HG03571 (cell line): ENCODE results near the gene ANXA2R.
"Not testable (repeated sequence)": the region's sequence is repeated elsewhere in the genome, so short reads cannot be mapped to it uniquely, and the experiment has no call there.

Source experiments
- ATAC-seq: cut with Tn5 transposase; IDR thresholded peaks from one replicate; pipeline ENCODE4 v1.9.1; 2021; ENCODE audit not compliant: unreplicated experiment

The ANXA2R gene

GRCh38 chr5:43061352-43062075 lies 21.4 kb upstream of the ANXA2R start:
- ATAC-seq: no peak

DNA sequence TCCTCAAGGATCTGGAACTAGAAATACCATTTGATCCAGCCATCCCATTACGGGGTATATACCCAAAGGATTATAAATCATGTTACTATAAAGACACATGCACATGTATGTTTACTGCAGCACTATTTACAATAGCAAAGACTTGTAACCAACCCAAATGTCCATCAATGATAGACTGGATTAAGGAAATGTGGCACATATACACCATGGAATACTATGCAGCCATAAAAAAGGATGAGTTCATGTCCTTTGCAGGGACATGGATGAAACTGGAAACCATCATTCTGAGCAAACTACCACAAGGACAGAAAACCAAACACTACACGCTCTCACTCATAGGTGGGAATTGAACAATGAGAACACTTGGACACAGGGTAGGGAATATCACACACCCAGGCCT lies 19.9 kb upstream of the ANXA2R start:
- ATAC-seq: not testable (repeated sequence)

GRCh38 chr5:43055098-43055497 lies 15.0 kb upstream of the ANXA2R start:
- ATAC-seq: not testable (repeated sequence)

GRCh38 chr5:43051684-43052083 lies 11.6 kb upstream of the ANXA2R start:
- no peak for ATAC-seq

- no peak for ATAC-seq
Measured at GRCh38 chr5:43050384-43050783, 10.3 kb upstream of the ANXA2R start.

- ATAC-seq: no peak
Measured at GRCh38 chr5:43049236-43049635, 9.1 kb upstream of the ANXA2R start.

DNA sequence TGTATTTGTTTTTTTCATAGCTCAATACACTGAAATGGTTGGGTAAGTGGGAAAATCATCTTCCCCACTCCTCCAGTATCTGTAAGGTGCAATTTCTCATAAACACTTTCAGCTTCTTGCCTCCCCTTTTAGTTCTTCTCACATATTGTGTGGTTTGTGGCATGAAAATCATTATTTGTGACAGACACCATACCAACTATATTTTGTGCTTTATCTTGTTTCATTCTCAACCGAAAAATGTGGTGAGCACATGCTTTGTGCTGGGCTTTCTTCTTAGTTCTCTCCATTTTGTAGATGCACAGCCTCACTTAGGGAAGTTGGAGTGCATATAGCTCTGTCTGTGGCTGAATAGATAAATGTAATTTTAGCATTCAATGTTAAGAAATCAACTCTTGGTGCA lies 6.4 kb upstream of the ANXA2R start:
- no peak for ATAC-seq

GRCh38 chr5:43045236-43045635 lies 5.1 kb upstream of the ANXA2R start:
- no peak for ATAC-seq

GRCh38 chr5:43044181-43044914 lies 4.2 kb upstream of the ANXA2R start:
- no peak for ATAC-seq

- ATAC-seq: no peak
Measured at GRCh38 chr5:43043400-43043756, 3.3 kb upstream of the ANXA2R start.

- ATAC-seq: peak; percentile 22
Measured at GRCh38 chr5:43042626-43043399, 2.7 kb upstream of the ANXA2R start.

GRCh38 chr5:43042176-43042625 lies 2.1 kb upstream of the ANXA2R start:
- ATAC-seq: peak; percentile 27

- peak; percentile 14 for ATAC-seq
Measured at GRCh38 chr5:43041669-43042175, 1.6 kb upstream of the ANXA2R start.

GRCh38 chr5:43041110-43041668 lies 1.1 kb upstream of the ANXA2R start:
- no peak for ATAC-seq

DNA sequence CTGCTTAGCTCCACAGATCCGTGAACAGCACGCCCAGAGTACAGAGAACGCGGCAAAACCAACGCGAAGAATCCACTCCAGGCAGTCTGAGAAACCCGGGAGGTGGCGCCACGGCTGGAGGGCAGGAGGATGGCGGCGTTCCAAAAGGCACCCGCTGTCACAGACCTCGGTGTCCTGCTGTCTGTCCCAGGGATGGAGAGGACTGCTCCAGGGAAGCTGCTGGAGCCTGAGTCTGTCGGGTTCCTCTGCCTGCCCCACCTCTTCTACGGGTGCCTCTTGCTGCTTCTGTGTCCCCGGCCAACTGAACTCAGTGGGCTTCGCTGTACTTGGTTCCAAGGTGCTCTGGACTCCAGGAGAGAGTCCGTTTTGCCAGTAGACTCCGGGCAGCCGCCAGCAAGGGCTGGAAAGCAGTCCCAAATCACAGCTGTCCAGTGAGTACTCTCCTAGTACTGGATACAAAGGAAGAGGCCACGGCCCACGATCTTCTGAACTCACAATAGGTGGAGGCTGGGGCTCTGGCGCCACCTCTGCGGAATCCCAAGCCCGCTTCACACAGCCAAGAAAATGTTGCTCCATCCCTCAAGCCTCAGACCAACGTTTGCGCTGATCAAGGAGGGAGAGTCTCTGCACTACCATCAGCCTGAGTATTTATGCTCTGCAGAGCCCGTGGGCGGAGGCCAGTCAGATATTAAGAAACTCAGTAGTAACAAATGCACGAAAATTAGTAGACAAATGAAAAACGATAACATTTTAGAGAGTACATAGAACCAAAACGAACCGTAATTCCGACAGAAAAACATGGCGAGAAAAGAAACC lies 440 bp downstream of the ANXA2R start:
- no peak for ATAC-seq

- no peak for ATAC-seq
Measured at GRCh38 chr5:43039152-43039470, 1.0 kb downstream of the ANXA2R start.

DNA sequence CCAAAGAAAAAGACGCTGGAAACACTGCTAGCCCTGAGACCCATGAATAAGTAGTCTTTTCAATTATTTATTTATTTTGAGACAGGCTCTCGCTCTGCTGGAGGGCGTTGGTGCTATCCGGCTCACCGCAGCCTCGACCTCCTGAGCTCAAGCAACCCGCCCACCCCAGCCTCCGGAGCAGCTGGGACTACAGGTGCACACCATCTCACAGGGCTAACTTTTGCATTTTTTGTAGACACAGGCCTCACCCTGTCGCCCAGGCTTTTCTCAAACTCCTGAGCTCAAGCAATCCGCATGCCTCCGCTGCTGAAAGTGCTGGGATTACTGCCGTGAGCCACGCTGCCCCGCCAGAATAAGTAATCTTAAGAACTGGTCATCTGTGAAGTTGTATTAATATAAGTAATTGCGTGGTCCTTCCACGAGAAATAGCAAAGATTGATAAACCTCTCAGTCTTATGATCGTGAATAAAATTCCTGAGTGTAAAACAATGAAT lies 1.6 kb downstream of the ANXA2R start:
- no peak for ATAC-seq

DNA sequence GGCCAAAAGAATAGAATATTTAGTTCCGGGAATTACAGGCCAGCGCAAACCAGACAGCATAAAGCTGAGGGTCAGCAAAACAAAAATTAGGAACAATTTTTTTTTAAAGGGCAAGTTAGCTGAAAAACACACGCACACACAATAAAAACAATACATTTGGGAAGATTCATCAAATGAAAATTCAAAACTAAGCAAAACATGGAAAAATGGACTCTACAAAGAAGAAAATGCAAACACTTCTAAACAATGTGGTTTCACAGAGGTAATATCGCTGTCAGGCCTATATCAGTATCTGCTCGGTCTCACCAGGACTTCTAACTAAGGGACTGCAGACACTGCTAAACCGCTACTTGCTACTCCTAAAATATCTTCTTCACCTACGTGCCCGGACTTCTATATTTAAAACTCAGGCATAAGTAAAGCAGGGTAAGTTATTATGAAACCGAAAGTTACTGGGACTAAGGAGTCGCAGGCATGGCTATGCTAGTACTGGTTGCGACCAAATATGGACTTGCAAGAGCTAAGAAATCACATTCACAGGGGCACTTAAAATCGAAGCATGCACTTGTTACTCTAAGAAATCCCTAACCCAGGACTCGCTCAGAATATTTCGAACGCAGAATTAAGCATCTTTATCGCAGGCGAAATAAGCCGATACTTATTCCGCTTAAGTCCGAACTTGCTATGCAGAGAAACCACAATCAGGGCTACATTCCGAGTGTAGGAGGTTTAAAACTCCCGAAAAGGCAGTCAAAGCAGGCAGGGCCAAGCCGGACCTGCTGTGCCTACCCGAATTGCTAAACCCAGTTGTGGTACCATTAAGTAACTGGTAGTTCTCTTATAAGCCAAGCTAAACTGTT lies 2.3 kb downstream of the ANXA2R start:
- ATAC-seq: peak; percentile 17

- ATAC-seq: no peak
Measured at GRCh38 chr5:43036856-43037635, 3.1 kb downstream of the ANXA2R start.
